ENCODE data around the gene EPN2. TPM values are rescaled to one million over a fixed set of nuclear protein-coding genes. Genes with fewer than 3 reads are reported as not detected.

EPN2 gene
- total and polyA plus RNA-seq, 7 experiments from 2014 or later, result 3.9 to 11.5 (median 6.4) TPM

GRCh38 chr17:19288453-19288852, 51.3 kb downstream of the EPN2 start:
- no peak overlapping the region for H3K27ac ChIP-seq (ENCODE audit: low read depth, low read length)
- H3K4me3 ChIP-seq (ENCODE audit: low read length), result no peak overlapping the region
- Mint-ChIP-seq H3K4me3 (no peak overlapping the region), H3K27ac (peak overlapping the region in 1 of 9 donors; percentile 30), H3K9me3 (peaks cover 0 to 2% (median 0%) of the 10 kb centered on the region in 11 donors), H3K36me3 (peaks cover 0 to 22% (median 7%) of the 10 kb centered on the region in 5 donors), H3K4me1 (peaks cover 0 to 22% (median 10%) of the 10 kb centered on the region in 7 donors), H3K27me3 (peaks cover 4 to 26% (median 21%) of the 10 kb centered on the region in 5 donors)
- ATAC-seq (no peak), DNase-seq (no peak)
- no peaks in the 10 kb centered on the region for H3K9me3 ChIP-seq (ENCODE audit: control insufficient read depth in 2 of 3, low read length in 3 of 3)
- H3K27me3 ChIP-seq (ENCODE audit: control insufficient read depth in 2 of 2, insufficient read depth in 2 of 2, low read length in 2 of 2), result no peaks in the 10 kb centered on the region
- POLR2A ChIA-PET, result no interaction called here
- H3K36me3 ChIP-seq (ENCODE audit: control insufficient read depth in 2 of 3, insufficient read depth in 3 of 3, low read length in 3 of 3), result no peaks in the 10 kb centered on the region
- H3K4me1 ChIP-seq (ENCODE audit: control insufficient read depth in 2 of 2, insufficient read depth in 2 of 2, low read length in 2 of 2), result peaks cover 0 to 14% of the 10 kb centered on the region in 2 donors
- CTCF ChIA-PET, result no interaction called here
- intact Hi-C loops (cut with micrococcal nuclease), result no loop called here

GRCh38 chr17:19290066-19290705, 53.0 kb downstream of the EPN2 start:
- Histone ChIP-seq H3K9me3 (ENCODE audit: control insufficient read depth in 2 of 3, low read length in 3 of 3) (no peaks in the 10 kb centered on the region), H3K36me3 (ENCODE audit: control insufficient read depth in 2 of 3, insufficient read depth in 3 of 3, low read length in 3 of 3) (no peaks in the 10 kb centered on the region), H3K4me3 (ENCODE audit: low read length) (no peak overlapping the region), H3K4me1 (ENCODE audit: control insufficient read depth in 2 of 2, insufficient read depth in 2 of 2, low read length in 2 of 2) (peaks cover 0 to under 1% of the 10 kb centered on the region in 2 donors), H3K27me3 (ENCODE audit: control insufficient read depth in 2 of 2, insufficient read depth in 2 of 2, low read length in 2 of 2) (no peaks in the 10 kb centered on the region), H3K27ac (ENCODE audit: low read depth, low read length) (no peak overlapping the region)
- DNase-seq (no peak), ATAC-seq (no peak)
- H3K36me3 Mint-ChIP-seq, result peaks cover 0 to 15% (median 7%) of the 10 kb centered on the region in 5 donors
- ChIA-PET POLR2A (interaction anchor here (0.6 kb wide), 1 partner anchor 696 kb away, joined by 4 read pairs; no protein-coding TSS in a partner anchor), CTCF (no interaction called here)
- H3K9me3 Mint-ChIP-seq, result peaks cover 0 to 2% (median 0%) of the 10 kb centered on the region in 11 donors
- no peak overlapping the region for H3K27ac Mint-ChIP-seq
- intact Hi-C loops (cut with micrococcal nuclease), result no loop called here
- H3K27me3 Mint-ChIP-seq, result peaks cover 4 to 26% (median 21%) of the 10 kb centered on the region in 5 donors
- peaks cover 0 to 6% (median 3%) of the 10 kb centered on the region in 7 donors for H3K4me1 Mint-ChIP-seq
- H3K4me3 Mint-ChIP-seq, result no peak overlapping the region

GRCh38 chr17:19291646-19292376, 54.6 kb downstream of the EPN2 start:
- POLR2A ChIA-PET, result no interaction called here
- H3K36me3 Mint-ChIP-seq, result peaks cover 0 to 15% (median 7%) of the 10 kb centered on the region in 5 donors
- H3K27me3 ChIP-seq (ENCODE audit: control insufficient read depth in 2 of 2, insufficient read depth in 2 of 2, low read length in 2 of 2), result no peaks in the 10 kb centered on the region
- no peaks in the 10 kb centered on the region for H3K36me3 ChIP-seq (ENCODE audit: control insufficient read depth in 2 of 3, insufficient read depth in 3 of 3, low read length in 3 of 3)
- H3K4me1 Mint-ChIP-seq, result peaks cover 0 to 6% (median 3%) of the 10 kb centered on the region in 7 donors
- intact Hi-C loops (cut with micrococcal nuclease), result no loop called here
- peaks cover 4 to 26% (median 21%) of the 10 kb centered on the region in 5 donors for H3K27me3 Mint-ChIP-seq
- ATAC-seq, result no peak
- DNase-seq, result no peak
- no peaks in the 10 kb centered on the region for H3K4me1 ChIP-seq (ENCODE audit: control insufficient read depth in 2 of 2, insufficient read depth in 2 of 2, low read length in 2 of 2)
- no peak overlapping the region for H3K27ac Mint-ChIP-seq
- peaks cover 0 to 2% (median 0%) of the 10 kb centered on the region in 11 donors for H3K9me3 Mint-ChIP-seq
- no peaks in the 10 kb centered on the region for H3K9me3 ChIP-seq (ENCODE audit: control insufficient read depth in 2 of 3, low read length in 3 of 3)
- peak overlapping the region in 1 of 10 donors; percentile 21 for H3K4me3 Mint-ChIP-seq
- CTCF ChIA-PET, result no interaction called here
- H3K4me3 ChIP-seq (ENCODE audit: low read length), result no peak overlapping the region
- H3K27ac ChIP-seq (ENCODE audit: low read depth, low read length), result no peak overlapping the region

- H3K4me1 Mint-ChIP-seq, result peaks cover 0 to 6% (median 3%) of the 10 kb centered on the region in 7 donors
- ChIA-PET POLR2A (no interaction called here), CTCF (no interaction called here)
- Histone ChIP-seq H3K9me3 (ENCODE audit: control insufficient read depth in 2 of 3, low read length in 3 of 3) (no peaks in the 10 kb centered on the region), H3K36me3 (ENCODE audit: control insufficient read depth in 2 of 3, insufficient read depth in 3 of 3, low read length in 3 of 3) (no peaks in the 10 kb centered on the region), H3K4me1 (ENCODE audit: control insufficient read depth in 2 of 2, insufficient read depth in 2 of 2, low read length in 2 of 2) (no peaks in the 10 kb centered on the region), H3K27me3 (ENCODE audit: control insufficient read depth in 2 of 2, insufficient read depth in 2 of 2, low read length in 2 of 2) (no peaks in the 10 kb centered on the region), H3K4me3 (ENCODE audit: low read length) (no peak overlapping the region), H3K27ac (ENCODE audit: low read depth, low read length) (no peak overlapping the region)
- H3K27me3 Mint-ChIP-seq, result peaks cover 4 to 26% (median 21%) of the 10 kb centered on the region in 5 donors
- H3K36me3 Mint-ChIP-seq, result peaks cover 0 to 15% (median 7%) of the 10 kb centered on the region in 5 donors
- ATAC-seq (no peak), DNase-seq (no peak)
- intact Hi-C loops (cut with micrococcal nuclease), result no loop called here
- no peak overlapping the region for H3K27ac Mint-ChIP-seq
- H3K4me3 Mint-ChIP-seq, result no peak overlapping the region
- H3K9me3 Mint-ChIP-seq, result peaks cover 0 to 2% (median 0%) of the 10 kb centered on the region in 11 donors
Observed at GRCh38 chr17:19292377-19292711, 55.2 kb downstream of the EPN2 start.

GRCh38 chr17:19294443-19294842, 57.3 kb downstream of the EPN2 start:
- CTCF ChIA-PET, result no interaction called here
- no peaks in the 10 kb centered on the region for H3K36me3 ChIP-seq (ENCODE audit: control insufficient read depth in 2 of 3, insufficient read depth in 3 of 3, low read length in 3 of 3)
- Mint-ChIP-seq H3K27me3 (peaks cover 4 to 16% (median 12%) of the 10 kb centered on the region in 5 donors), H3K36me3 (peaks cover 0 to 5% (median 0%) of the 10 kb centered on the region in 5 donors), H3K27ac (no peak overlapping the region), H3K4me3 (no peak overlapping the region), H3K9me3 (no peaks in the 10 kb centered on the region), H3K4me1 (peaks cover 0 to 6% (median 0%) of the 10 kb centered on the region in 7 donors)
- H3K27me3 ChIP-seq (ENCODE audit: control insufficient read depth in 2 of 2, insufficient read depth in 2 of 2, low read length in 2 of 2), result no peaks in the 10 kb centered on the region
- DNase-seq, result no peak
- no peak overlapping the region for H3K27ac ChIP-seq (ENCODE audit: low read depth, low read length)
- H3K4me3 ChIP-seq (ENCODE audit: low read length), result no peak overlapping the region
- no peaks in the 10 kb centered on the region for H3K9me3 ChIP-seq (ENCODE audit: control insufficient read depth in 2 of 3, low read length in 3 of 3)
- H3K4me1 ChIP-seq (ENCODE audit: control insufficient read depth in 2 of 2, insufficient read depth in 2 of 2, low read length in 2 of 2), result no peaks in the 10 kb centered on the region
- intact Hi-C loops (cut with micrococcal nuclease), result no loop called here
- no peak for ATAC-seq
- POLR2A ChIA-PET, result no interaction called here

- Histone ChIP-seq H3K27ac (ENCODE audit: low read depth, low read length) (no peak overlapping the region), H3K36me3 (ENCODE audit: control insufficient read depth in 2 of 3, insufficient read depth in 3 of 3, low read length in 3 of 3) (no peaks in the 10 kb centered on the region), H3K4me3 (ENCODE audit: low read length) (no peak overlapping the region), H3K4me1 (ENCODE audit: control insufficient read depth in 2 of 2, insufficient read depth in 2 of 2, low read length in 2 of 2) (no peaks in the 10 kb centered on the region), H3K9me3 (ENCODE audit: control insufficient read depth in 2 of 3, low read length in 3 of 3) (no peaks in the 10 kb centered on the region), H3K27me3 (ENCODE audit: control insufficient read depth in 2 of 2, insufficient read depth in 2 of 2, low read length in 2 of 2) (no peaks in the 10 kb centered on the region)
- Mint-ChIP-seq H3K27me3 (peaks cover 4 to 14% (median 13%) of the 10 kb centered on the region in 5 donors), H3K9me3 (no peaks in the 10 kb centered on the region), H3K27ac (peak overlapping the region in 1 of 9 donors; percentile 59), H3K4me1 (peaks cover 0 to 3% (median 0%) of the 10 kb centered on the region in 7 donors), H3K4me3 (no peak overlapping the region), H3K36me3 (peaks cover 0 to 5% (median 0%) of the 10 kb centered on the region in 5 donors)
- POLR2A ChIA-PET, result no interaction called here
- DNase-seq, result no peak
- CTCF ChIA-PET, result interaction anchor here (0.5 kb wide), 1 partner anchor 46 kb away, joined by 4 read pairs; no protein-coding TSS in a partner anchor
- no peak for ATAC-seq
- intact Hi-C loops (cut with micrococcal nuclease), result no loop called here
Observed at GRCh38 chr17:19295473-19296135, 58.4 kb downstream of the EPN2 start.

Data from naive thymus-derived CD4-positive, alpha-beta T cell (primary cell).